Measurements from ENCODE around the gene NUP210. TPM values are rescaled to one million over a fixed set of nuclear protein-coding genes. Genes with fewer than 3 reads are reported as not detected.
A peak's percentile ranks its signal among the peaks of the same experiment; 100 is the strongest.

Gene NUP210
- total and polyA plus RNA-seq, 4 donors: 9.9 to 38.6 (median 22.9) TPM

- TF ChIP-seq NR2F2 (IDR thresholded peaks at IDR 0.05) (no peak), GABPA (IDR thresholded peaks at IDR 0.05 in 1 of 2, conservative IDR thresholded peaks at IDR 0.05 in 1 of 2) (no peak), EGR1 (IDR thresholded peaks at IDR 0.05; ENCODE audit: low read depth in 2 of 2) (no peak), ATF3 (IDR thresholded peaks at IDR 0.05) (no peak), JUND (IDR thresholded peaks at IDR 0.05) (no peak)
Measured at GRCh38 chr3:13348100-13348499, 72.0 kb downstream of the NUP210 start (continued).

- DNase-seq (ENCODE audit: low spot score): no peak
- H3K4me1 ChIP-seq (ENCODE audit: control insufficient read depth in 4 of 4, insufficient read depth in 4 of 4, low read length in 3 of 4): peaks cover 0 to 2% (median 0%) of the 10 kb centered on the region in 4 donors
- 88% methylated on average over 15 of the region's 15 CpGs for WGBS
- H3K9ac ChIP-seq (ENCODE audit: low read depth in 1 of 2, low read length in 2 of 2): no peak overlapping the region
- H3K9me3 ChIP-seq (ENCODE audit: control insufficient read depth in 4 of 4, low read length in 3 of 4): no peaks in the 10 kb centered on the region
- H3K4me3 ChIP-seq (ENCODE audit: low read depth in 1 of 3, low read length in 3 of 3): no peak overlapping the region
- TF ChIP-seq NR2F2 (IDR thresholded peaks at IDR 0.05) (no peak), GABPA (IDR thresholded peaks at IDR 0.05 in 1 of 2, conservative IDR thresholded peaks at IDR 0.05 in 1 of 2) (no peak), JUND (IDR thresholded peaks at IDR 0.05) (no peak), TAF1 (conservative IDR thresholded peaks at IDR 0.05) (no peak), SP1 (IDR thresholded peaks at IDR 0.05) (no peak), HNF4G (IDR thresholded peaks at IDR 0.05) (no peak), EGR1 (IDR thresholded peaks at IDR 0.05; ENCODE audit: low read depth in 2 of 2) (no peak), ZBTB33 (IDR thresholded peaks at IDR 0.05) (no peak)
- peaks cover 6 to 54% (median 22%) of the 10 kb centered on the region in 4 donors for H3K36me3 ChIP-seq (ENCODE audit: control insufficient read depth in 4 of 4, insufficient read depth in 3 of 4, low read depth in 1 of 4, low read length in 3 of 4)
- no peak overlapping the region for H3K27ac ChIP-seq (ENCODE audit: low read depth in 1 of 2, low read length in 2 of 2)
- H3K27me3 ChIP-seq (ENCODE audit: control insufficient read depth in 4 of 4, insufficient read depth in 4 of 4, low read length in 3 of 4): no peaks in the 10 kb centered on the region
Measured at GRCh38 chr3:13347390-13347950, 72.7 kb downstream of the NUP210 start.

- no peaks in the 10 kb centered on the region for H3K27me3 ChIP-seq (ENCODE audit: control insufficient read depth in 4 of 4, insufficient read depth in 4 of 4, low read length in 3 of 4)
- H3K27ac ChIP-seq (ENCODE audit: low read depth in 1 of 2, low read length in 2 of 2): no peak overlapping the region
- WGBS: 79% methylated on average over 23 of the region's 23 CpGs
- no peak overlapping the region for H3K9ac ChIP-seq (ENCODE audit: low read depth in 1 of 2, low read length in 2 of 2)
- H3K4me1 ChIP-seq (ENCODE audit: control insufficient read depth in 4 of 4, insufficient read depth in 4 of 4, low read length in 3 of 4): peaks cover 0 to under 1% (median 0%) of the 10 kb centered on the region in 4 donors
- H3K9me3 ChIP-seq (ENCODE audit: control insufficient read depth in 4 of 4, low read length in 3 of 4): no peaks in the 10 kb centered on the region
- DNase-seq (ENCODE audit: low spot score): no peak
- H3K4me3 ChIP-seq (ENCODE audit: low read depth in 1 of 3, low read length in 3 of 3): no peak overlapping the region
- TF ChIP-seq ATF3 (IDR thresholded peaks at IDR 0.05) (no peak), RAD21 (IDR thresholded peaks at IDR 0.05) (peak in 1 of 2 donors; percentile 8), MAX (IDR thresholded peaks at IDR 0.05) (no peak), TAF1 (conservative IDR thresholded peaks at IDR 0.05) (no peak)
- peaks cover 6 to 56% (median 21%) of the 10 kb centered on the region in 4 donors for H3K36me3 ChIP-seq (ENCODE audit: control insufficient read depth in 4 of 4, insufficient read depth in 3 of 4, low read depth in 1 of 4, low read length in 3 of 4)
Measured at GRCh38 chr3:13346481-13347389, 73.4 kb downstream of the NUP210 start.

Measured in liver (tissue), 9 donors.